HG02759 (cell line): ENCODE results near the gene FSIP2.

Source experiments
- ATAC-seq: cut with Tn5 transposase; IDR thresholded peaks from one replicate; pipeline ENCODE4 v1.9.1; 2021; ENCODE audit warnings: mild to moderate bottlenecking, moderate library complexity; ENCODE audit not compliant: unreplicated experiment

Gene FSIP2

GRCh38 chr2:185738679-185739472 is at the start of gene FSIP2:
Gene FSIP2 (plus strand): TSS chr2:185738804. CDS start chr2:185738895, 91 bp downstream.
- peak; percentile 97 for ATAC-seq

- ATAC-seq = no peak
These were observed 48.6 kb upstream of the FSIP2 start for GRCh38 chr2:185689906-185690539.

DNA sequence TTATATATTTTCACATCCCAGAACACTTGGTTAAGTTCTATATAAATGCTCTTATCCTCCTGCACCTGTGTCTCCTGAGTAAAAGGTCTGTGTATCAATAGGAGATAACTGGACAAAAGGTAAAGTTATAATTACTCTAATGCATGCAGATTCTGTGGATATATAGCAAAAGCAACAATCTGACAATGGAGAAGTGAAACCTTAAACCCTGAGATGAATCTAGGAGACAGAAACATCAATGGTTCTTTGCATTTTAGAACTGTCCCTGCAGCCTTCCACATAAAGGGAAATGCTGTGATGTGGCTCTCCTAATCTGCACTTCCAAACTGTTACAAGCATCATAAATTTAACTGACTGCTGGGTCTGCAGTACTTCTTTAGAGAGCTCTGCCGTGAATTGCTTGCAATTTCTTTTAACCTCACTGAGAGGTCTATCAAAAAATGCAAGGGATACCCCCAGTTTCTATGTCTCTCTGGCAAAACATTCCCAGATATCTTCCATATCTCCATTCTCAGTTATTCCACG is 42.8 kb upstream of the FSIP2 start:
- no peak for ATAC-seq

DNA sequence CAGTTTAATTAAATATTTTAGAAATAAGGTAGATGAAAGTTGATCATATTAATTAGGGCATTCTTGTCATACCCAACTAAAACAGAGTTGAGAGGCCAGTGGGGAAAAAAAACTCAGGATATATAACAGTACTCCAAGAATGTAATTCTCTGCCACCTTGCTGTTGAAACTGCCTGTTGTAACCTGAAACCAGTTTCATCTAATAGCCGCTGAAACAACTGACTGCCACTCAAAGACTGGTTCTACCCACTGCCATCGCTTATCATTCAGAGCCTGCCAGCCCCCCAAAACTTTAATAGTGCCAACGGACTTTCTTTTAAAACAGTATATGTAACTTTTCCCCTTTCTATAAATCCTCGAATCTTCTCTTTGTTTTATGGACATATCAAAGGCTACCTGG is 37.7 kb upstream of the FSIP2 start:
- ATAC-seq = no peak

GRCh38 chr2:185734658-185735057 is 3.9 kb upstream of the FSIP2 start:
- no peak for ATAC-seq

DNA sequence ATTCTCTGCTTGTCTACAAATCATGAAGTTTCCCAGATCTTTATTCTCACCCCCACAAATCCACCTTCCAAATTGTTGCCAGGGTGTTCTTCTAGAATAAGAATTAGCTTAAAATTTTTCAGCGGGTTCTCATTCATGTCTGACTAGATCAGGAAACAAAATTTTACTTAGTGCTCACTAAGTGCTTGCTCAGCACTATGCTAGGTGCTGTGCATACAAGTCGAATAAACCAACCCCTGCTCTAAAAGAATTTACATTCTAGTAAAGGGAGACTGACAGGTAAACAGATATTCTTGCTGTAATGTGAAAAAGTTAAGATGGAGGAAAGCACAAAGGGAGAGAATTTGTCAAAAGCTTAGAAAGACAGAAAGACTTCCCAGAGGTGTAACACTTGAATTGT is 2.4 kb upstream of the FSIP2 start:
- ATAC-seq = no peak

DNA sequence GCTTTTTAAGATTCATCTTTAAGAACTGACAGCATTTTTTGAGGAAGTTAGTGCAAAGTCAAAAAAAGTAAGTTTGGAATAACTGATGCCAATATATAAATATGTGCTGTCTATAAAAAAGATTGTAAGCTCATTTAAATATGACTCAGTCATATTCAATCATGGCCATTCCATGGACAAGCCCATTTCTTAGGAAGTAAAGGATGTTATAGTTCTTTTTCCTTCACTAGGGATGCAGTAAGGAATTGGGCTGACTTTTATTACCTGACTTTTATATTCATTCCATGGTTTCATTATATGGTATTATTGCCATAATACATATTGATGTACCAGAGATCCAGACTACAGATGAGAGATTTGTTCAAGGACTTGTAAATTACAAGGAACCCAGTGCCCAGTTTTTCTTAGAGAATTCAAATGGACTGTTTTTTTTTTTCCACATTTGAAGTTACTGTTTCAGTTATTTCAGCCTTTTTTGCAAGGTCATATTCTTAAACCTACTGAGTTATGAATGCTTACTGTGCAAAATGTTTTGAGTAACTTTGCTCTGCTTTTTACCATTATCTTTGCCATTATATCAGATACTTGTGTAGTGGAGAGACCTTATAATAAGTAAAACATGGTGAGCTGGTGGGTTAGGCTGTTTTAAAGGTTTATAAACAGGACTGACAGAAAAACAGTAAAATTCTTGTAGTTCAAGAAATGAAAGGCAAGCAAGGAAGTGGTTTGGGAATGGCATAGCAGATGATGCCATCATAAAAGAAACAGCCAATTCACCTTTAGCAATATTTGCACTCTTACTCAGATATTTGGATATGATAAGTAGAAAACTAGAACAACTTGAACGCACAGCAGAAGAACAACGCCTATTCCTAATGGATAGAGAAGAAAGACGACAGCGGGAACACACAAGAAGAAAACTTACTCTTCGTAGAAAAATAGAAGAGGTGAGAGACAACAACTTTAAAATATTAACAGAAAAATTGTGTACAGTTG is 7.6 kb downstream of the FSIP2 start:
- ATAC-seq = no peak

GRCh38 chr2:185757356-185757755 is 18.8 kb downstream of the FSIP2 start:
- ATAC-seq = no peak

- ATAC-seq = no peak
These were observed 32.8 kb downstream of the FSIP2 start for GRCh38 chr2:185771396-185771795.

DNA sequence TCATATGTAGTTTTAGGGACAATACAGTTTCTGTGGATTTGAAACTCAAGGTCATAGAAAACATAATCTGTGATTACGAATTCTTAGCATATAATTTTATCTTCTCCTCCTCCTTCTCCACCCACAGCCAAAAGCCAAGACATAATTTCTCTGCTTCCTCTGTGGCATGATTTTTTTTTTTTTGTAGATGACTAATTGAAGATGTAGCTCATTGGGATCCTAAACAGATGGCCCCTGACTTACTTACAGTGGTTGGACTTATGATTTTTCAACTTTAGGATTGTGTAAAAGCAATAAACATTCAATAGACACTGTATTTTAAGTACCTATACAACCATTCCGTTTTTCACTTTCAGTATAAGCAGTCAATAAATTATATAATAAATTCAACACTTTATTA is 42.3 kb downstream of the FSIP2 start:
- no peak for ATAC-seq

- no peak for ATAC-seq
These were observed 43.7 kb downstream of the FSIP2 start for GRCh38 chr2:185782223-185782769.

DNA sequence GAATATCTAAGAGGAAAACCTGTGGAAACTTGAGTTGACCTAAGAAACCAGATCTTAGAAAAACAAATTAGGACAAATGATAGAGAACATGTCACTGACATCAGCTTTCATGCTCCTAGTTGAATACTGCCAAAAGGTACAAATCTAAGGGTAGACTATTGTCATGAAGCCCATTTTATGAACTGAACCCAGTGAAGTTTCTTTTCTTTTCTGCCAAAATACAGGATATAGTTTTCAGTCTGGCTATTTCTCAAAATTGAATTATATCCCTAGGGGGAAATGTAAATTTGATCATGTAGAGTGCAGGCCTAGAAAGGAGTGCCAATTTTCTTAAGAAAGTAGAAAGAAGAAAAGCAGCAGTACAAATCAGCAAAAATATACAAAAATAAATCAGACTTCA is 46.6 kb downstream of the FSIP2 start:
- ATAC-seq = no peak

DNA sequence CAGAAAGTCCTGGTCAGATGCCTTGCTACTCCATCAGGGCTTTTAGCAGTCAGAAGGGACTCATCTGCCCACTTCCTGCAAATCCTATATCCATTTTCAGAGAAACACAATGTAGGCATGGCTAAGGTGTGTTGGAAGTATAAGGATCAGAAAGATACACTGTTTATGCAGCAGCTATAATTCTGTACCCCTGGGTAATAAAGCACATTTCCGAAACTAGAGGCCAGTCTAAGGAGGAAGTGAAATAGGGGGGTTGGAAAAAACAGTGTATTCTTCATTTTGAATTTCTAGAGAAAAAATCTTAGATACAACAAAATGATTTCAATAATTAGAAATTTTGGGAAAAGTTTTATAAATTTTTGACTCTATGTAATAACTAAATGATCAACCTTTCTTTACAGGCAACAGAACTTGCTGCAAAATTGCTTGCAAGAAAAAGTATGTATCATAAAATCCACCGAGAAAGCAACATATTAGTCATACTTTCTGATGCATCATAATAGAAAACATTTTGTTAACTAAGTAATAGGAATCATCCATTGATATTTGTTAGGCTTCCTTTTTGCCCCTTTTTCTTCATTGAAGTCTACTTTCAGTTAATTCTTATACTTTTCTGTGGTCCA is 47.4 kb downstream of the FSIP2 start:
- peak; percentile 60 for ATAC-seq

- ATAC-seq = no peak
These were observed 48.9 kb downstream of the FSIP2 start for GRCh38 chr2:185787227-185788145.

DNA sequence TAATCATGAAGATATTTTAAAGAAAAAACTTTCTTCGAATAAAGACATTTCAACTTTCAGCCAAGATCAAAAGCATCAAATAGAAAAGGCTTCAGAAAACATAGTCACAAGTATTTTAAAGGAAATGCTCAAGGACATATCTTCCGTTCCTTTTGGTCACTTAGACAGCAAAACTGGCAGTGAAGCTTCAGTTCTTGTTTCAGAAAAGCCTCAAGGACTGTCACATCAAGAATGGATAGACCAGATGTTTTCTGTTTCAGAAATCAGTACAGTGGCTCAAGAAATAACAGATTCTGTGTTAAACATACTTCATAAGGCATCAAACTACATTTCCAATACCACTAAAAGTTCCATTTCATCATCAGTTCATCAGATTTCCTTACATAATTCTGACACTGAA is 51.8 kb downstream of the FSIP2 start:
- ATAC-seq = no peak

DNA sequence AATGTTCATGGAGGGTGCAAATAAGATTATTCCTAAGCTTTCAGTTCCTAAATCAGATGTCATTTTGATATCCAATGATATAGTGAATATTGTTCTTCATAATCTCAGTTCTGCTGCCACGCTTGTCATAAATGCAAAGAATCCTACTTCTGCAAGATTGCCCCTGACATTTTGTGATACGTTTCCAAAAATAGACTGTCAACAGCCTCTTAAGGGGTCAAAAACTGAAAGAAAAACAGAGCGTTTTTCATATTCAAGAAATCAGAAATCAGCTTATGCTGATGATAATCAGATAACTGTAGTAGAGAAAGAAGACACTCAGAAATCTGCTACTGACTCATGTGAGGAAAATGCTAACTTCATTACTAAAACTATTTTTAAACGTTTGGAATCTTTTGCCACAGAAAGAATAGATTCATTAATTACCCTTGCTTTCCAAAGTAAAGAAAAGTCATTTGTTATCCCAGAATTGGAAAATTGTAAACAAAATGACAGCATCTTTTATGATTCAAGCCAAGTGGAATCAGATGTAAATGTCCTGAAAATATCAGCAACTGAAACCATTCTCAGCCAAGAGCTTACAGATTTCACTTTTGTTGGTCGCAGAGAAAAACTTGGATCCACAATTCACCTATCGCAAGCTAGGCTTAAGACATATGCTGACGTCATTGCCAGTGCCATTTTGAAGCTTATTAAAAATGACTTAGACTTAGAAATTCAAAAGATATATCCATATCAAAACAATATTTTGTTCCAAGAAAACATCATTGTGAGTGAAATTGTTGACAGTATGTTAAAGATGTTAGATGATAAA is 55.1 kb downstream of the FSIP2 start:
- ATAC-seq = no peak

DNA sequence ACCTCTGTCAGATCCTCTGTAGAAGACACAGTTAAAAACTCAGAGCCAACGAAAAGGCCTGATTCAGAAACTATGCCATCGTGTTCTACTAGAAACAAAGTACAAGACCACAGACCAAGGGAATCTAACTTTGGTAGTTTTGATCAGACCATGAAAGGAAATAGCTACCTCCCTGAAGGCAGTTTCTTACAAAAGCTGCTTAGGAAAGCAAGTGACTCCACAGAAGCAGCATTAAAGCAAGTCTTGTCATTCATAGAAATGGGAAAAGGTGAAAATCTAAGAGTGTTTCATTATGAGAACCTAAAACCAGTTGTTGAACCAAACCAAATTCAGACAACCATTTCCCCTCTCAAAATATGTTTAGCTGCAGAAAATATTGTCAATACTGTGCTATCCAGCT is 58.2 kb downstream of the FSIP2 start:
- no peak for ATAC-seq

DNA sequence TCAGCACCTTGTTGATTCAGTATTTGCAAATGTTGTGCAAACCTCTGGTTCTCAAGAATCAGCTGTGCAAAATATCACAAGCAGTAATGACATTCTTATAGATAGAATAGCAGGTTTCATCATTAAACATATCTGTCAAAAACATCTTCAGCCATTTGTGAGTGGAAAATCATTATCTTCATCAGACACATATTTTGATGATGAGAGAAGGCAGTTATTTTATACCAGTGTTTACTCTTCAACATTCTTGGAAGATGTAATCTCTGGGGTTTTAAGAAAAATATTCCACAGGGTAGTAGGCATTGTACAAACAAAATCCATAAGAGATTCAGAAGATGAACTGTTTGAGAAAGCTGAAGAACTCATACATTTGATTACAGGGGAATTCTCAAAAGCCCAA is 64.3 kb downstream of the FSIP2 start:
- ATAC-seq = no peak
